ENCODE data around the gene NTRK3.

DNA sequence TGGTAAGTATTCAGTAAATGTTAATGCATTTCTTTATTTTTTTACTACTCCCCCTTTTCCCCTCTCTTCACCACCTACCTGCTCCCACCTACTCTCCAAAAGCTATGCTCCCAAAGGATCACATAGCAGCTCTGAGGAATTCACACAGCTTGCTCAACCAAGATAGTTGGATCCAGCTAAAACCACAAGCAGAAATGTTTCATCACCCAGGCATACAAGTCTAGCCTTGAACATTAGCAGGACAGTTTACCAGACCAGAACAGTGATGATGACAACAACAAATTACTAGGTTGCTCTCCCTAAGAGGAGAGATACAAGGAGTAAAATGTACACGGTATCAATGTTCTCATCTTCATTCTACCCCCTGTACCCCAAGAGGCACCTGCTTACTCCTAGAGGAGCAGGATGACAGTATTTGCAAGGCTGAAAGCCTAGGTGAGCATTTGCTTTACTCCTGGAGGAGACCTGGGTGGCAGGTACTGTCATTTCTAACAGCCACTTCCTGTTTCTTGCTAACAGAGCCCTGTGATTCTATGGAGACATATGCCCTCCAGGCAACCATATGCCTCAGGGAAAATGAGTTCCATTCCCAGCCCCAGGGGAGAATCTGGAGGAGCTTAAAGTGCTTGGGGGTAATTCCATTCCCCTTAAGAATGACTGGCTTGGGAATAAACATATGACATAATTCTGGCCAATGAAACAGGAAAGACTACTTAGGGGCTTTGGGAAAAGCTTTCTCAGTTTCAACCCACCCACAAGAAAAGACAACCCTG, 237.5 kb downstream of the NTRK3 start:
- TF ChIP-seq POLR2AphosphoS5 (IDR thresholded peaks at IDR 0.05; ENCODE audit: insufficient read depth, low read depth, low read length) (no peak), EZH2 (IDR thresholded peaks at IDR 0.05; ENCODE audit: borderline replicate concordance, low read depth, low read length, severe bottlenecking) (no peak), POLR2A (IDR thresholded peaks at IDR 0.05; ENCODE audit: low read depth, low read length) (no peak), MYC (IDR thresholded peaks at IDR 0.05; ENCODE audit: low read depth, low read length) (no peak), JUN (IDR thresholded peaks at IDR 0.05; ENCODE audit: borderline replicate concordance, insufficient read depth, insufficient read length, low read depth) (no peak)
- TF ChIP-seq, protein P1, sequence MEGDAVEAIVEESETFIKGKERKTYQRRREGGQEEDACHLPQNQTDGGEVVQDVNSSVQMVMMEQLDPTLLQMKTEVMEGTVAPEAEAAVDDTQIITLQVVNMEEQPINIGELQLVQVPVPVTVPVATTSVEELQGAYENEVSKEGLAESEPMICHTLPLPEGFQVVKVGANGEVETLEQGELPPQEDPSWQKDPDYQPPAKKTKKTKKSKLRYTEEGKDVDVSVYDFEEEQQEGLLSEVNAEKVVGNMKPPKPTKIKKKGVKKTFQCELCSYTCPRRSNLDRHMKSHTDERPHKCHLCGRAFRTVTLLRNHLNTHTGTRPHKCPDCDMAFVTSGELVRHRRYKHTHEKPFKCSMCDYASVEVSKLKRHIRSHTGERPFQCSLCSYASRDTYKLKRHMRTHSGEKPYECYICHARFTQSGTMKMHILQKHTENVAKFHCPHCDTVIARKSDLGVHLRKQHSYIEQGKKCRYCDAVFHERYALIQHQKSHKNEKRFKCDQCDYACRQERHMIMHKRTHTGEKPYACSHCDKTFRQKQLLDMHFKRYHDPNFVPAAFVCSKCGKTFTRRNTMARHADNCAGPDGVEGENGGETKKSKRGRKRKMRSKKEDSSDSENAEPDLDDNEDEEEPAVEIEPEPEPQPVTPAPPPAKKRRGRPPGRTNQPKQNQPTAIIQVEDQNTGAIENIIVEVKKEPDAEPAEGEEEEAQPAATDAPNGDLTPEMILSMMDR (IDR thresholded peaks at IDR 0.05; ENCODE audit: extremely low read depth in 1 of 2, insufficient read depth in 1 of 2, low read depth in 1 of 2, low read length in 2 of 2), result no peak
- TF ChIP-seq, protein P2, sequence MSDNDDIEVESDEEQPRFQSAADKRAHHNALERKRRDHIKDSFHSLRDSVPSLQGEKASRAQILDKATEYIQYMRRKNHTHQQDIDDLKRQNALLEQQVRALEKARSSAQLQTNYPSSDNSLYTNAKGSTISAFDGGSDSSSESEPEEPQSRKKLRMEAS (IDR thresholded peaks at IDR 0.05; ENCODE audit: insufficient read depth, insufficient read length), result no peak

All from endothelial cell of umbilical vein (primary cell).